Glutamatergic neuron (in vitro differentiated cells): ENCODE data around the gene PEX14. TPM values are rescaled to one million over a fixed set of nuclear protein-coding genes. Genes with fewer than 3 reads are reported as not detected.

Experiments used
- DNase-seq: peaks from one replicate; pipeline ENCODE4 v3.0.0; 2022
- H3K27ac Mint-ChIP-seq: one replicate; pipeline ENCODE4 v1.8.0; 2020; ENCODE audit warnings: mild to moderate bottlenecking, mixed read lengths, inconsistent platforms; ENCODE audit not compliant: unreplicated experiment
- H3K27me3 Mint-ChIP-seq: one replicate; pipeline ENCODE4 v1.8.0; 2020; ENCODE audit warnings: mild to moderate bottlenecking, moderate library complexity, mixed read lengths, inconsistent platforms; ENCODE audit not compliant: unreplicated experiment
- H3K36me3 Mint-ChIP-seq: one replicate; pipeline ENCODE4 v1.8.0; 2020; ENCODE audit warnings: mild to moderate bottlenecking, mixed read lengths, inconsistent platforms; ENCODE audit not compliant: unreplicated experiment
- H3K4me1 Mint-ChIP-seq: one replicate; pipeline ENCODE4 v1.8.0; 2020; ENCODE audit warnings: mild to moderate bottlenecking, low read depth, mixed read lengths, inconsistent platforms; ENCODE audit not compliant: unreplicated experiment
- H3K4me3 Mint-ChIP-seq: one replicate; pipeline ENCODE4 v1.8.0; 2020; ENCODE audit warnings: mild to moderate bottlenecking, mixed read lengths, inconsistent platforms; ENCODE audit not compliant: unreplicated experiment
- H3K9me3 Mint-ChIP-seq: one replicate; pipeline ENCODE4 v1.8.0; 2020; ENCODE audit warnings: mild to moderate bottlenecking, moderate library complexity, mixed read lengths, inconsistent platforms; ENCODE audit not compliant: unreplicated experiment
- CTCF ChIP-seq: fragments of 200-600 bp; sonication (generic); IDR thresholded peaks from one replicate; pipeline ENCODE4 v1.5.0; 2021; ENCODE audit not compliant: partially characterized antibody, unreplicated experiment
- total RNA-seq: library from RNA; stranded (reverse); fragmentation: NEBNext Ultra II Directional; extraction: Animal tissue kit (Norgen Biotek cat#: 25700); gene quantifications from one replicate; pipeline ENCODE4 v1.2.1, GENCODE V29; 2021; ENCODE audit not compliant: unreplicated experiment

PEX14 gene
- total RNA-seq, 1 donor from 2014 or later, result 25.8 TPM

GRCh38 chr1:10430216-10431069, 44.3 kb upstream of the PEX14 start, which contains the start of gene CENPS:
CENPS (plus strand) TSS chr1:10430433; CDS start chr1:10430518, 85 bp downstream.
- peaks cover 6% of the 10 kb centered on the region for H3K9me3 Mint-ChIP-seq
- peaks cover 7% of the 10 kb centered on the region for H3K27me3 Mint-ChIP-seq
- peak within 1 kb of the TSS; percentile 93 for H3K4me3 Mint-ChIP-seq
- DNase-seq, result peak; percentile 96
- peak within 1 kb of the TSS; percentile 72 for H3K27ac Mint-ChIP-seq
- no peaks in the 10 kb centered on the region for H3K36me3 Mint-ChIP-seq
- H3K4me1 Mint-ChIP-seq, result peaks cover 22% of the 10 kb centered on the region
- peak; percentile 97 for TF ChIP-seq CTCF

GRCh38 chr1:10431070-10431730, 43.5 kb upstream of the PEX14 start:
- Mint-ChIP-seq H3K27me3 (peaks cover 7% of the 10 kb centered on the region), H3K4me1 (peaks cover 19% of the 10 kb centered on the region), H3K27ac (peak overlapping the region; percentile 72), H3K9me3 (peaks cover 3% of the 10 kb centered on the region), H3K4me3 (peak overlapping the region; percentile 93), H3K36me3 (no peaks in the 10 kb centered on the region)
- no peak for TF ChIP-seq CTCF
- DNase-seq, result no peak

GRCh38 chr1:10432910-10433700, 41.6 kb upstream of the PEX14 start:
- Mint-ChIP-seq H3K27me3 (peaks cover 7% of the 10 kb centered on the region), H3K4me1 (peaks cover 12% of the 10 kb centered on the region), H3K9me3 (peaks cover 3% of the 10 kb centered on the region), H3K36me3 (no peaks in the 10 kb centered on the region), H3K4me3 (no peak overlapping the region), H3K27ac (no peak overlapping the region)
- no peak for TF ChIP-seq CTCF
- DNase-seq, result no peak

GRCh38 chr1:10433790-10434189, 41.0 kb upstream of the PEX14 start:
- peaks cover 7% of the 10 kb centered on the region for H3K27me3 Mint-ChIP-seq
- H3K9me3 Mint-ChIP-seq, result peaks cover 3% of the 10 kb centered on the region
- no peak for TF ChIP-seq CTCF
- no peak for DNase-seq
- H3K4me3 Mint-ChIP-seq, result no peak overlapping the region
- peaks cover 12% of the 10 kb centered on the region for H3K4me1 Mint-ChIP-seq
- H3K27ac Mint-ChIP-seq, result no peak overlapping the region
- no peaks in the 10 kb centered on the region for H3K36me3 Mint-ChIP-seq
